Measurements from ENCODE around the gene ETV4.

DNA sequence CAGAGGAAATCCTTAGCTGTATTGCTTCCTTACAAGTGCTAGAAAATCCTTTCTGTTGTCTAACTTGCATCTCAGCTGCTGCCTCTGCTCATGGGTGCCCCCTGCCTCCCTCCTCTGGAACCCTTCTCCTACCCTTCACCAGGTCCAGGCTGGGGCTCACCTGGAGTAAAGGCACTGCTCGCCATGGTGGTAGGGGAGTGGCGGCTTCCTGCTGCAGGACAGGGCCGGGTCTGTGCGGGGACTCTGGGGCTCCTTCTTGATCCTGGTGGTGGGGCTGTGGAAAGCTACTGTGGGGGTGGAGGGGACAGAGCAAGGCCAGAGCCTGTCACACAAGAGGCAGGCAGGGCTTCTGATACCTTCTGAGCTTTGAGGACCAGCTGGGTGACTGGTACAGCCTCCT, 12.4 kb downstream of the ETV4 start:
- TF ChIP-seq, protein P1, sequence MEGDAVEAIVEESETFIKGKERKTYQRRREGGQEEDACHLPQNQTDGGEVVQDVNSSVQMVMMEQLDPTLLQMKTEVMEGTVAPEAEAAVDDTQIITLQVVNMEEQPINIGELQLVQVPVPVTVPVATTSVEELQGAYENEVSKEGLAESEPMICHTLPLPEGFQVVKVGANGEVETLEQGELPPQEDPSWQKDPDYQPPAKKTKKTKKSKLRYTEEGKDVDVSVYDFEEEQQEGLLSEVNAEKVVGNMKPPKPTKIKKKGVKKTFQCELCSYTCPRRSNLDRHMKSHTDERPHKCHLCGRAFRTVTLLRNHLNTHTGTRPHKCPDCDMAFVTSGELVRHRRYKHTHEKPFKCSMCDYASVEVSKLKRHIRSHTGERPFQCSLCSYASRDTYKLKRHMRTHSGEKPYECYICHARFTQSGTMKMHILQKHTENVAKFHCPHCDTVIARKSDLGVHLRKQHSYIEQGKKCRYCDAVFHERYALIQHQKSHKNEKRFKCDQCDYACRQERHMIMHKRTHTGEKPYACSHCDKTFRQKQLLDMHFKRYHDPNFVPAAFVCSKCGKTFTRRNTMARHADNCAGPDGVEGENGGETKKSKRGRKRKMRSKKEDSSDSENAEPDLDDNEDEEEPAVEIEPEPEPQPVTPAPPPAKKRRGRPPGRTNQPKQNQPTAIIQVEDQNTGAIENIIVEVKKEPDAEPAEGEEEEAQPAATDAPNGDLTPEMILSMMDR (IDR thresholded peaks at IDR 0.05) = no peak
- TF ChIP-seq, protein P2, sequence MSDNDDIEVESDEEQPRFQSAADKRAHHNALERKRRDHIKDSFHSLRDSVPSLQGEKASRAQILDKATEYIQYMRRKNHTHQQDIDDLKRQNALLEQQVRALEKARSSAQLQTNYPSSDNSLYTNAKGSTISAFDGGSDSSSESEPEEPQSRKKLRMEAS (CRISPR knock-in tag; IDR thresholded peaks at IDR 0.05) = no peak
- TF ChIP-seq SP1 (CRISPR knock-in tag; conservative IDR thresholded peaks at IDR 0.05) = no peak
